Subcutaneous preadipocyte (primary cell): ENCODE measurements around the gene MTM1. TPM values are rescaled to one million over a fixed set of nuclear protein-coding genes. Genes with fewer than 3 reads are reported as not detected.

Experiments used
- total RNA-seq: library from RNA; depleted of rRNA; stranded (reverse); fragments of >200 nt; gene quantifications from 2 replicates; pipeline ENCODE4 v1.2.3, GENCODE V29; 2012

Gene MTM1
- 5.1 and 7.4 TPM in 2 replicates for total RNA-seq

GRCh38 chrX:150568320-150569154, at the start of gene MTM1:
MTM1 (plus strand) TSS chrX:150568621; CDS start chrX:150592615, 23,994 bp downstream.

GRCh38 chrX:150692831-150693724, 124.7 kb downstream of the MTM1 start, which contains the start of gene MTMR1:
MTMR1 (plus strand) TSS chrX:150693396; CDS start chrX:150693531, 135 bp downstream.

Other genes starting within 250 kb of the MTM1 start
- 0.73 and 2.3 TPM in 2 replicates for gene MAMLD1, start 205.3 kb upstream of the MTM1 start, total RNA-seq
- gene MTMR1, start 124.8 kb downstream of the MTM1 start, total RNA-seq, result 12.9 and 18.0 TPM in 2 replicates